GM18870 (cell line): ENCODE results near the gene VWA8.
"Not testable (repeated sequence)": the region's sequence is repeated elsewhere in the genome, so short reads cannot be mapped to it uniquely, and the experiment has no call there.

Experiments
- ATAC-seq: cut with Tn5 transposase; IDR thresholded peaks from one replicate; pipeline ENCODE4 v1.9.1; 2021; ENCODE audit warnings: moderate library complexity; ENCODE audit not compliant: unreplicated experiment

Gene VWA8

GRCh38 chr13:41622432-41623429, 338.2 kb downstream of the VWA8 start:
- no peak for ATAC-seq

DNA sequence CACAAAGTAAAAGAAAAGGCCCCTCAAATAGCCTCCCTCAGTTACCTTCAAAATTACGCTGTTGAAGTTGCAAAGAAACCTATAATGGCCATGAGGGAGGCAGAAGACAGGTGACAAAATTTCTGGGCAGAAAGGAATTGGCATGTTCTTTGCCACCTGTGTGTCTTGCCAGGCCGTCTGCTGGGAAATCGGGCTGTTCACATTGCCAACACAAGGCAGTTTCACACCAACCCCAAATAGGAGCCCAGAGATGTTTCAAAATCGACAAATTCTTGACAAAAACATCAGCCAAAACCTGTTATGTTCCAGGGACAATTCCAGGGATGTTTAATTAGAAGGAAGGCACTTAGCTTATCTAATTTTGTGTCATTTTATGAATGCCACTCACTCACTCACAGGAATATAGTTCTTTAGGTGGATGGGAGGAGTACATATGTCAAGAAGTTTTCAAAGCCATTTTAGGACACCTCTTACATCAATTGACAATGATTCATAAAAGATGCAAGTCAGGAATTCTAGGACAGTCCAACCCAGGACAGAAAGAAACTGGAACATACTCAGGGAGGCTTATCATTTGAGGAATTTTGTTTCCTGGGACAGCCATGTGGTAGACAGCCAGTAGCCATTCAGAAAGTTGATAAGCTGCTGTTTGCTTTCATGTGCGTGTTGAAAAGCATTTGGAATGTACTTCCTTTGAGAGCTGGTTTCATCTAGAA, 339.0 kb downstream of the VWA8 start:
- no peak for ATAC-seq

DNA sequence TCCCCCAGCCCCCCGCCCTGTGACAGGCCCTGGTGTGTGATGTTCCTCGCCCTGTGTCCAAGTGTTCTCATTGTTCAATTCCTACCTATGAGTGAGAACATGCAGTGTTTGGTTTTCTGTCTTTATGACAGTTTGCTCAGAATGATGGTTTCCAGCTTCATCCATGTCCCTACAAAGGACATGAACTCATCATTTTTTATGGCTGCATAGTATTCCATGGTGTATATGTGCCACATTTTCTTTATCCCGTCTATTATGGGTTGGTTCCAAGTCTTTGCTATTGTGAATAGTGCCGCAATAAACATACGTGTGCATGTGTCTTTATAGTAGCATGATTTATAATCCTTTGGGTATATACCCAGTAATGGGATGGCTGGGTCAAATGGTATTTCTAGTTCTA, 343.3 kb downstream of the VWA8 start:
- not testable (repeated sequence) for ATAC-seq

DNA sequence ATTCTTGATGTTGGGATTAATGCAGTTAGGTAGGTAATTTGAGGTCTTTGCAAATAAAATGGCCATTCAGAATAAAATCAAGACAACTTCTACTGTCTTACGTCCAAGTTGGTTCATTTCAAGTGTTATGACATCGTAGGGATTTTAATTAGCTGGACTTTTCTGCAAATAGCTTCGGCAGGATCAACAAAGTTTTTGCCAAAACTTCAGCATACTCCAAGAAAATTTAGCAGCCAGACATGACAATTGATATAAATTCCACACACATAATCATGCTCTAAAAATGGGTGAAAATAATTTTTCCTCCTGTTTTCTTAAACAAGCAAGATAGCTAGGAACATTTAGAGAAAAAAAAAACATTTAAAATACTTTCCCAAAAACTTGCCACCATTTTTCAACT, 344.8 kb downstream of the VWA8 start:
- no peak for ATAC-seq

GRCh38 chr13:41615528-41615855, 345.4 kb downstream of the VWA8 start:
- no peak for ATAC-seq

GRCh38 chr13:41614671-41615527, 346.0 kb downstream of the VWA8 start:
- ATAC-seq = no peak

DNA sequence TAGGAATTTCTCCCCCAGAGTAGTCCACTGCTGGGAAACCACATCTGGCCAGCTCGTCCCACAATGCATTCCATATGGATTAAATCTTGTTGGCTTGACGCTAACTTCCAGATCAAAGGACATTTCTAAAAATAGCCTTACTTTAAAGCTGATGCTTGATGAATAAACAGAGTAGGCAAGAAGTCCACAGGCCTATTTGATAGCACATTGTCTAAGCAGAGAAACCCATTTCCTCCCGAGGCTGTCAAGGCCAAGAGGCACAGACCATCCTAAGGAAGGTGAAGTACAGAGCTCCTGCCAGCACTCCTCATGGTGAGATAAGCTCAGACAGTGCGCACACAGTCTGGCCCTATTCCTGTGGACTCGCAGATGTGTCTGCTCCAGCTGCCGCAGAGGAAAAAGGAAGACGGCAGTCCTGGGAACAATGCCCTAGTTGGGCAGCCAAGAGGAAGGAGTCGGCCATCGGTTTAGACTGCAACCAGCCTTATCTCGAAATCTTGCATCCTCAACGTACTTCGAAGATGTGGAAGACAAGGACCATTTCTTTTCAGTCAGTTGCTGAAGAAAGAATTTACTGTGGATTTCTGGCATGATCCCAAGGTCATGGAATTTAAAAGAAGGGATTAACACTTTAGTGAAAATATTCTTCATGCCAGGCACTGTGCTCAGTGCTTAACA, 346.8 kb downstream of the VWA8 start:
- ATAC-seq = no peak

DNA sequence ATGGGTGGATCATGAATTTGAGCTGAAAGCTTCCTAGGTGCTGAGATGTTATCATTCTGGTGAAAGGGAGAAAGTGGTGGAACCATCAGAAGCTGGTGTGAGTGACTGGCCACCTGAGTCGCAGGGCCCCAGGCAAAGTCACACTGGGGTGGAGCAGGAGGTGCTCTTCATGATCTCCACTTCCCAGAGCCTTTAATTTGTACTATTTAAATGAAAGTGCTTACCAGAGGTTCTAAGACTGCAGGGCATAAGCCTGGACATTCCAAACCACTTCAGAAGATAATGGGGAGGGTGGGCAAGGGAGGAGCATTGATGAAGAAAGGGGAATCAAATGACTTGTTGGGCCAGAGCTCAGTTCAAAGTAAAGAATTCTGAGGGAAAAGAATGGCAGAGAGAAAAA, 347.4 kb downstream of the VWA8 start:
- no peak for ATAC-seq

GRCh38 chr13:41611385-41611784, 349.5 kb downstream of the VWA8 start:
- ATAC-seq = no peak

GRCh38 chr13:41610404-41610803, 350.5 kb downstream of the VWA8 start:
- no peak for ATAC-seq

GRCh38 chr13:41609828-41610227, 351.1 kb downstream of the VWA8 start:
- no peak for ATAC-seq

DNA sequence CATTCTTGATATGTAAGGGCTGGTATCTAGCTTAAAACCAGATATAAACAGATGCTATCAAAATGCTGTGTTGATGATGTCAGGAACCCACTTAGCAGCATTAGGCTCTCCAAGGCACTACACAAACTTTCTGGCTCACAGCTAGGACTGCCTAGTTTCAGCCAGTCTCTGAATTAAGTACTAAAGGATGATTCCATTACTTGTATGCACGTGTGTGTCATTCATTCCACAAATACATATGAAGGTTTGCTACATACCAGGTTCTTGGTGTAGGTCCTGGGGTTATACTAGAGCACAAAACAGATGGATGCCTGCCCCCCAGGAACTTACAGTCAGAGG, 352.1 kb downstream of the VWA8 start:
- ATAC-seq = no peak

- ATAC-seq = no peak
These were observed 352.6 kb downstream of the VWA8 start for GRCh38 chr13:41608111-41608838.

DNA sequence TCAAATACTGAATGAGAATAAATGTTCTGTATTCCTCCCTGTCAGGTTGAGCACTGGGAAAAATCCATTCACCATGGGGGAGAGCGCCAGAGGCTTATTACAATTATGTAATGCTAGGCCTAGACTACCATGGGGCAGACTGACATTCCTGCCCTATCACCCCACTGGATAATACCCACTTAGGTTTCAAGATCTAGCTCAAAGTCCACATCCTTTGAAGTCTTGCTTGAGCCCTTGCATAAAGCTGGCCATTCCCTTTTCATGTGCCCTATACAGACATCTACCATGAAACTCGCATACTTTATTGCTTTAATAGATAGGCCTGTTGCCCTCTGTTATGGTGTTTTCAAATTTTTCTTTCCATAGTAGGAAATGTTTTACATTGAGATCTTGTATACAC, 354.3 kb downstream of the VWA8 start:
- ATAC-seq = no peak

- ATAC-seq = no peak
These were observed 355.3 kb downstream of the VWA8 start for GRCh38 chr13:41605319-41606285.

- no peak for ATAC-seq
These were observed 357.0 kb downstream of the VWA8 start for GRCh38 chr13:41603917-41604316.

- ATAC-seq = no peak
These were observed 359.0 kb downstream of the VWA8 start for GRCh38 chr13:41601718-41602445.

GRCh38 chr13:41599619-41600018, 361.3 kb downstream of the VWA8 start:
- ATAC-seq = no peak
